Peyer's patch (tissue), 4 donors: ENCODE data around the gene CCDC15.

Experiments
- CTCF ChIP-seq, 6 experiments: fragments of 450-650 bp in 4 of 6; fragments of 200-600 bp in 2 of 6; sonication (generic) in 1 of 6; IDR thresholded peaks; one replicate each; pipeline ENCODE4 v1.5.1; 2017 to 2019; ENCODE audit warnings: antibody characterized with exemption in 6 of 6, mild to moderate bottlenecking in 3 of 6, moderate library complexity in 1 of 6
- POLR2A ChIP-seq, 2 donors: fragments of 450-650 bp; IDR thresholded peaks; one replicate each; pipeline ENCODE4 v1.5.1; 2017; ENCODE audit warnings: antibody characterized with exemption in 2 of 2, mild to moderate bottlenecking in 2 of 2, moderate library complexity in 2 of 2

GRCh38 chr11:124935548-124936514, 18.2 kb upstream of the CCDC15 start, which contains the start of gene HEPACAM:
- TF ChIP-seq CTCF (IDR thresholded peaks at IDR 0.05) = no peak
- no peak for TF ChIP-seq POLR2A (IDR thresholded peaks at IDR 0.05)
